ENCODE results near the gene SYNDIG1. TPM values are rescaled to one million over a fixed set of nuclear protein-coding genes. Genes with fewer than 3 reads are reported as not detected.

The SYNDIG1 gene
- total and polyA plus RNA-seq, 4 experiments from 2014 or later = not detected

DNA sequence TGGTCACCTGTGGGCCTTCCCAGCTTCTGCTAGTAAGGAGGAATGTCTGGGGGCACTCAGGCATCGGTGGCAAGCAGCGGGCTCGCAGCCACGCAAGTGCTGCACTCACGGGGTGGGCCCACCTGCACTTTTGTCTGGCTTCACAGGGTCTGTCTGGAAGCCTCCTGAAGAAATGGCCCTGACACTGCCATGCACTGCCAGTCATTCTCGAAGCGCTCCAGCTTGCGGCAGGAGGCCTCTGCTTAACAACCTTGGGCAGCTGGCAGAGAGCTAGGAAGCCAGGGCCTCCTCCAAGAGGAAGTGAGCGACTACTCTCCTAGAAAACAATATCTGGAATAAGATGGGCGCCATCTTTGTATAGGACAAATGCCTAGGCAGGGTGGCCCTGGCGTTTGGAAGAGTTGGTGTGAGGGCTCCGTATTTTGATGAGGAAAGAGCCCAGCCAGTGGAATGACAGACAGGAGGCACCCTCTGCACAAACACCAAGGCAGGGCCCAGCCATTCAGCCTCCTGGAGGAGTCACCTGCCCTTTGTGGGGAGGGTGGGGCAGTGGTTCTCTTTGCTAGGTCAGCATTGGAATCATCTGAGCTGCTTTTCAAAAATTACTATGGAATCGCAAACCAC, 113.9 kb downstream of the SYNDIG1 start:
- no peaks in the 10 kb centered on the region for H3K4me1 Mint-ChIP-seq
- ChIA-PET CTCF (ENCODE audit: partially characterized antibody) (no interaction called here), POLR2A (ENCODE audit: partially characterized antibody) (no interaction called here)
- no peak overlapping the region for H3K4me3 Mint-ChIP-seq
- Histone ChIP-seq H3K27me3 (ENCODE audit: insufficient read depth, low read length) (no peaks in the 10 kb centered on the region), H3K36me3 (ENCODE audit: insufficient read depth, low read length) (no peaks in the 10 kb centered on the region), H3K4me3 (ENCODE audit: low read length in 2 of 2) (no peak overlapping the region), H3K9me3 (ENCODE audit: control insufficient read depth in 1 of 2, low read length in 2 of 2) (no peaks in the 10 kb centered on the region), H3K4me1 (ENCODE audit: insufficient read depth, low read length) (no peaks in the 10 kb centered on the region), H3K27ac (ENCODE audit: low read depth, low read length) (no peak overlapping the region)
- no peak for DNase-seq
- no peaks in the 10 kb centered on the region for H3K36me3 Mint-ChIP-seq
- intact Hi-C loops (cut with micrococcal nuclease) = no loop called here
- peaks cover 0 to 2% (median 0%) of the 10 kb centered on the region in 8 donors for H3K9me3 Mint-ChIP-seq
- H3K27ac Mint-ChIP-seq = no peak overlapping the region
- H3K27me3 Mint-ChIP-seq = peaks cover 1 to 6% of the 10 kb centered on the region in 2 donors

DNA sequence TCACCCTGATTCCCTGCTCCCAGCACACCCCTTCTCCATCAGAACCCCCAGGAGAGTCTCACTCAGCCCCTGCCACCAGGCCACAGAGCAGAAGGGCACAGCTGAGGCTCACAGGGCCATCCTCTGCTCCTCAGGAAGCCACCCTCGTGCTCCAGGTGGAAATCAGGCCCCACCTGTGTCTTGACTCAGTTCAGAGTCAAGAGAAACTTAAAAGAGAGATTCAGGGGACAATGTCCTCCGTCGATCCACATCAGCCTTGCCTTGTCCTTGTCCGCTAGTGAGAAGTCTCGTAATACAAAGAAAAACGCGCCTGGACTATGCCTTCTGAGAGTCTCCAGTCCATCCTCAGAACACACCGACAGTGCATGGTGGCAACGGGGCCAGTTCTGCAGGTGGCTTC, 114.6 kb downstream of the SYNDIG1 start:
- H3K27ac Mint-ChIP-seq = no peak overlapping the region
- no peak for DNase-seq
- ChIA-PET CTCF (ENCODE audit: partially characterized antibody) (no interaction called here), POLR2A (ENCODE audit: partially characterized antibody) (no interaction called here)
- H3K27ac ChIP-seq (ENCODE audit: low read depth, low read length) = no peak overlapping the region
- peaks cover 1 to 6% of the 10 kb centered on the region in 2 donors for H3K27me3 Mint-ChIP-seq
- no peak overlapping the region for H3K4me3 ChIP-seq (ENCODE audit: low read length in 2 of 2)
- no peaks in the 10 kb centered on the region for H3K36me3 Mint-ChIP-seq
- H3K9me3 Mint-ChIP-seq = peaks cover 0 to 2% (median 0%) of the 10 kb centered on the region in 8 donors
- H3K4me3 Mint-ChIP-seq = no peak overlapping the region
- H3K27me3 ChIP-seq (ENCODE audit: insufficient read depth, low read length) = no peaks in the 10 kb centered on the region
- intact Hi-C loops (cut with micrococcal nuclease) = no loop called here
- no peaks in the 10 kb centered on the region for H3K4me1 ChIP-seq (ENCODE audit: insufficient read depth, low read length)
- no peaks in the 10 kb centered on the region for H3K4me1 Mint-ChIP-seq
- no peaks in the 10 kb centered on the region for H3K9me3 ChIP-seq (ENCODE audit: control insufficient read depth in 1 of 2, low read length in 2 of 2)
- H3K36me3 ChIP-seq (ENCODE audit: insufficient read depth, low read length) = no peaks in the 10 kb centered on the region

DNA sequence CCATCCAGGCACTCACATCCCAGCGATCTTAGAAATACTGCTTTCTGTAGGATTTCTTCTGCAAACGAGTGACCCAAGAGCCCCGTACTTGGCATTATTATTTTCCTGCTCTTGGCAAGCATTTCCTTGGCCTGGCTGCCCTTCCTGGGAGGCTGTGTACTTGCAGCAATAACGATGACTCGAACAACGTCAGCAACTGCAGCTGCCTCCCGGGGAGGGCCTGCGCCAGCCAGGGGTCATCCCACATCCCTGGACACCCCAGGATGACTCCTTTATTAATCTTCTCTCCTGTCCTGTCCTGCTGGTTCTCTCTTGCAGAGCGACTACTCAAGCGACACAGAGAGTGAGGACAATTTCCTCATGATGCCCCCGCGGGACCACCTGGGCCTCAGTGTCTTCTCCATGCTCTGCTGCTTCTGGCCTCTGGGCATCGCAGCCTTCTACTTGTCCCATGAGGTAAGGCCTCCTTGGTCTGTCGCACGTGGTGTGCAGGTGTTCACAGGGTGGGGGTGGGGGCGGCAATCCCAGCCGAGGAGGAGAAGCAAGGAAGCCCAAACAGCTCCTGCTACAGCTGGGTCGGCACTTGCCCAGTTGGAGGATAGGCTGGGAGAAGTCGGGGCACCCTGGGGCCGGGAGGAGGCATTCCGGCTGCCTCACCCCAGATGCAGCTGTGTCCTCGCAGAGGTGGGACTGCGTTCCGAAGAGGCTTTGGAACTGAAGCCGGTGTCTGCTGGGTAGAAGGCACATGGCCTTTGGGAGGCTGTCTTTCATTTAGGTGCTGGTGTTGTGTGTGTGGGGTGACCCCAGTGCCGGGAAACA, 115.3 kb downstream of the SYNDIG1 start:
- Histone ChIP-seq H3K4me1 (ENCODE audit: insufficient read depth, low read length) (no peaks in the 10 kb centered on the region), H3K27me3 (ENCODE audit: insufficient read depth, low read length) (no peaks in the 10 kb centered on the region), H3K36me3 (ENCODE audit: insufficient read depth, low read length) (no peaks in the 10 kb centered on the region), H3K9me3 (ENCODE audit: control insufficient read depth in 1 of 2, low read length in 2 of 2) (no peaks in the 10 kb centered on the region), H3K27ac (ENCODE audit: low read depth, low read length) (no peak overlapping the region), H3K4me3 (ENCODE audit: low read length in 2 of 2) (no peak overlapping the region)
- DNase-seq = no peak
- Mint-ChIP-seq H3K4me3 (no peak overlapping the region), H3K27ac (no peak overlapping the region), H3K27me3 (peaks cover 1 to 6% of the 10 kb centered on the region in 2 donors), H3K9me3 (peaks cover 0 to 2% (median 0%) of the 10 kb centered on the region in 8 donors), H3K4me1 (no peaks in the 10 kb centered on the region), H3K36me3 (no peaks in the 10 kb centered on the region)
- POLR2A ChIA-PET (ENCODE audit: partially characterized antibody) = no interaction called here
- intact Hi-C loops (cut with micrococcal nuclease) = no loop called here
- CTCF ChIA-PET (ENCODE audit: partially characterized antibody) = no interaction called here

DNA sequence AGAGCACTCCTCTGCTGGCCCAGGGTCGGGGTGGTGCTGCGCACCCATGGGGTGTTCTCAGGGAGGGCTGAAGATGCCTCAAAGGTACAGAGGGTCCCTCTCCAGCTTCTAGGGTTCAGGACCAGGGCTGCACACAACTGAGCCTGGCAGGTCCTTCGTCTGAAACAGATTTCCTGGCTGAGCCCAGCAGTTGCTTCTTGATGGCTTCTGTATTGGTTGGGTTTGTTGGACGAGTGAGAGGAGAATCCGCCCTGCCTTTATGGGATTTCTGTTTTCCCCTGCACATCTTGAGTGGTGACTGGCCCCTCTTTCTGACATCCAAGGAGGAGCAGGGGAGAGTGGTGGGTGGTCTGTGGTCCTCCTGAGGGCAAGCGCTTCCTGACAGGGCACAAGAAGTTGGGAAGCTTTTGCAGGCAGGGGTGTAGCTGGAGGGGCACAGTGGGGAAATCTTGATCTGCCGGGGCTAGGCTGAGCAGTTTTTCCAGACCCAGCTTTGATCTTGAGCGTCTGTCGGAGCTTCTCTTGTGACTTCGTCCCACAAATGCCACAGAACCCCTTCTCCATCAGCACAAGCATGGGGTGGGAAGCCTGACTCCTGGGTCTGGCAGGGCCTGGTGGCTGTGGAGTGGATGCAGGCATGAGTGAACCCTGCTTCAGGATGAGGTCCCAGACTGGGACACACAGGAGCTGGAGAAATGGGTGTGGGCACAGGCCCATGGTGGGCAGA, 116.5 kb downstream of the SYNDIG1 start:
- Mint-ChIP-seq H3K27me3 (peaks cover 3 to 6% of the 10 kb centered on the region in 2 donors), H3K9me3 (no peaks in the 10 kb centered on the region), H3K4me3 (no peak overlapping the region), H3K4me1 (no peaks in the 10 kb centered on the region), H3K36me3 (no peaks in the 10 kb centered on the region), H3K27ac (no peak overlapping the region)
- H3K4me1 ChIP-seq (ENCODE audit: insufficient read depth, low read length) = no peaks in the 10 kb centered on the region
- intact Hi-C loops (cut with micrococcal nuclease) = no loop called here
- no peaks in the 10 kb centered on the region for H3K27me3 ChIP-seq (ENCODE audit: insufficient read depth, low read length)
- CTCF ChIA-PET (ENCODE audit: partially characterized antibody) = no interaction called here
- no peak overlapping the region for H3K27ac ChIP-seq (ENCODE audit: low read depth, low read length)
- no peak for DNase-seq
- H3K36me3 ChIP-seq (ENCODE audit: insufficient read depth, low read length) = no peaks in the 10 kb centered on the region
- POLR2A ChIA-PET (ENCODE audit: partially characterized antibody) = no interaction called here
- no peak overlapping the region for H3K4me3 ChIP-seq (ENCODE audit: low read length in 2 of 2)
- no peaks in the 10 kb centered on the region for H3K9me3 ChIP-seq (ENCODE audit: control insufficient read depth in 1 of 2, low read length in 2 of 2)

DNA sequence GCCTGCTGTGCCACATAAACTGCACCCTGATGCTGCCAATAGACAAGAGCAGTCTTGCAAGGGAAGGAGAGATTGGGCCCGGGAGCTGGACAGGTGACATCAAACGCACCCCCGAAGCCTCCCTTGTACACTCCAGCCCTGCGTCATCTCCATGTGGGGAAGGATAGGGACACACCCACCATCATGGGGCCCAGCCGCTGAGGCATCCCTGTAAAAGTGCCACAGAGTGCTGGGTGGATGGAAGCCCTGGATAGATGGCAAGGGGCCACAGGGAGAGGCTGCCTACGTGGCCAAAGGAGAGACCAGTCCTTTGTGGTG, 117.1 kb downstream of the SYNDIG1 start:
- H3K9me3 Mint-ChIP-seq = no peaks in the 10 kb centered on the region
- intact Hi-C loops (cut with micrococcal nuclease) = no loop called here
- no peaks in the 10 kb centered on the region for H3K4me1 Mint-ChIP-seq
- H3K27ac ChIP-seq (ENCODE audit: low read depth, low read length) = no peak overlapping the region
- no peaks in the 10 kb centered on the region for H3K36me3 Mint-ChIP-seq
- H3K27me3 ChIP-seq (ENCODE audit: insufficient read depth, low read length) = no peaks in the 10 kb centered on the region
- peaks cover 3 to 6% of the 10 kb centered on the region in 2 donors for H3K27me3 Mint-ChIP-seq
- no peaks in the 10 kb centered on the region for H3K36me3 ChIP-seq (ENCODE audit: insufficient read depth, low read length)
- H3K4me3 Mint-ChIP-seq = no peak overlapping the region
- H3K4me1 ChIP-seq (ENCODE audit: insufficient read depth, low read length) = no peaks in the 10 kb centered on the region
- ChIA-PET POLR2A (ENCODE audit: partially characterized antibody) (no interaction called here), CTCF (ENCODE audit: partially characterized antibody) (no interaction called here)
- no peak overlapping the region for H3K27ac Mint-ChIP-seq
- no peaks in the 10 kb centered on the region for H3K9me3 ChIP-seq (ENCODE audit: control insufficient read depth in 1 of 2, low read length in 2 of 2)
- H3K4me3 ChIP-seq (ENCODE audit: low read length in 2 of 2) = no peak overlapping the region
- DNase-seq = no peak

DNA sequence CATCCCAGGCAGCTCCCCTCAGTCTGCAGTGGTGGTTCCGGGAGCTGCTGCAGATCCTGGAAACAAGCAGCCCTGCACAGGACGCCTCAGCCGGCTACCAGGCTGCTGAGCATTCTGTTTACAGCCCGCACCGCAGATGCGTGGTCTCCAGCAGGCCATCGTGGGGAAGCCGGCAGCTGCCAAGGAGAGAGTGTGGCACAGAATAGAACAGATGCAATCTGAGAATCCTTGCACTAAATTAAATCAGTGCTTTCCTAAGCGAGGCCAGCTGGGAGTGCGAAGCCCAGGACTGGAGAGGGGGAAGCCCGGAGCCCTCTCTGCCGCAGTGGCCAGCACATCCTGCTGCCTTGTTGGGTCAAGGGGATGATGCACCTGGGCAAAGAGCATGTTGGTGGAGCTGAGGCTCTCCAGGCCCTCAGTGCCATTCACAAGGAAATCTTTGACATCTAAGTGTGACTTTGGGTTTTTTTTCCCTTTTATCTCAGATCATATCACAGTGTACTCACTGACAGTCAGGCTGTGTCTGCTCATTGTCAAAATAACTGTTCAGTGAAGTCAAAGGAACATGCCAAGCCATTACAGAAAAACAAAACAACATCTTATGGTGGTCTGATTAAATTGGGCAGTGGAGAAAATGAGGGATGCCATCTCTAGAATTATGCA, 118.1 kb downstream of the SYNDIG1 start:
- POLR2A ChIA-PET (ENCODE audit: partially characterized antibody) = no interaction called here
- CTCF ChIA-PET (ENCODE audit: partially characterized antibody) = no interaction called here
- H3K36me3 Mint-ChIP-seq = no peaks in the 10 kb centered on the region
- intact Hi-C loops (cut with micrococcal nuclease) = no loop called here
- Histone ChIP-seq H3K4me3 (ENCODE audit: low read length in 2 of 2) (no peak overlapping the region), H3K9me3 (ENCODE audit: control insufficient read depth in 1 of 2, low read length in 2 of 2) (no peaks in the 10 kb centered on the region), H3K36me3 (ENCODE audit: insufficient read depth, low read length) (no peaks in the 10 kb centered on the region), H3K4me1 (ENCODE audit: insufficient read depth, low read length) (no peaks in the 10 kb centered on the region), H3K27me3 (ENCODE audit: insufficient read depth, low read length) (no peaks in the 10 kb centered on the region), H3K27ac (ENCODE audit: low read depth, low read length) (no peak overlapping the region)
- H3K4me3 Mint-ChIP-seq = no peak overlapping the region
- no peak overlapping the region for H3K27ac Mint-ChIP-seq
- DNase-seq = no peak
- H3K4me1 Mint-ChIP-seq = no peaks in the 10 kb centered on the region
- no peaks in the 10 kb centered on the region for H3K9me3 Mint-ChIP-seq
- peaks cover 3 to 6% of the 10 kb centered on the region in 2 donors for H3K27me3 Mint-ChIP-seq

DNA sequence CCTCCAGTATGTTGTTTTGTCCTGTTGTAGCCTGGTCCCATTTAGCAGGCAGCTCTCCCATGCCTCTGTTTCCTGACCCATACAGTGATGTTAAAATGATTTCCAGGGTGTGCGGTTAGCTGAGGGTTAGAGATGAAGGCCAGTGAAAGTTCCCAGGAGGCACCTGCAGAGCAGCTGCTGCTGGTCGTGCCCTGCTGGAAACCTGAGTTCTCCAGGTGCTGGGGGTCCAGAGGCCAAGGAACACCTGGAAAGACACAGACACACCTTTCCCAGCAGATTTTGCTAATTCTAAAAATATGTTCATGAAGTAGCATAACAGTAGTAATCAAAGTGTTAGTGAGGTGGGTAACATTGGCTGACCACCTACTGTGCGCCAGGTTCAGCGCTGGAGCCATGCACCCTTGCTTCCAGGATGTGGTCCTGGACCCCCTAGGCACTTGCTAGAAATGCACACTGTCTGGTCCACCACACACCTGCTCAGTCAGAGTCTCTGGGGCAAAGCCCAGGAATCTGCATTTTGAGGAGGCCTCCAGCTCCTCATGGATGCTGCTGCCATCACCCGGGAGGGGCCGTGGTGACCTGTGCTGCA, 118.7 kb downstream of the SYNDIG1 start:
- Histone ChIP-seq H3K4me1 (ENCODE audit: insufficient read depth, low read length) (no peaks in the 10 kb centered on the region), H3K4me3 (ENCODE audit: low read length in 2 of 2) (no peak overlapping the region), H3K27me3 (ENCODE audit: insufficient read depth, low read length) (no peaks in the 10 kb centered on the region), H3K27ac (ENCODE audit: low read depth, low read length) (no peak overlapping the region), H3K9me3 (ENCODE audit: control insufficient read depth in 1 of 2, low read length in 2 of 2) (no peaks in the 10 kb centered on the region), H3K36me3 (ENCODE audit: insufficient read depth, low read length) (no peaks in the 10 kb centered on the region)
- H3K4me3 Mint-ChIP-seq = no peak overlapping the region
- peaks cover 3 to 6% of the 10 kb centered on the region in 2 donors for H3K27me3 Mint-ChIP-seq
- no peak overlapping the region for H3K27ac Mint-ChIP-seq
- H3K4me1 Mint-ChIP-seq = no peaks in the 10 kb centered on the region
- CTCF ChIA-PET (ENCODE audit: partially characterized antibody) = no interaction called here
- DNase-seq = no peak
- H3K36me3 Mint-ChIP-seq = no peaks in the 10 kb centered on the region
- H3K9me3 Mint-ChIP-seq = no peaks in the 10 kb centered on the region
- intact Hi-C loops (cut with micrococcal nuclease) = no loop called here
- POLR2A ChIA-PET (ENCODE audit: partially characterized antibody) = no interaction called here

Measured in CD4-positive, alpha-beta memory T cell (primary cell).